K562 (cell line): Measurements from ENCODE around the gene SNX10.

Experiments used
- EP300 ChIP-seq: IDR thresholded peaks from 2 replicates; pipeline ENCODE4 v1.6.1; 2012; ENCODE audit warnings: low read length, improper control_type of control experiment
- HSF4 ChIP-seq: fragments of 250-450 bp; sonication (Bioruptor Pico); IDR thresholded peaks from 2 replicates; pipeline ENCODE4 v2.1.2; 2022; ENCODE audit warnings: mild to moderate bottlenecking, moderate library complexity, borderline replicate concordance
- LCOR ChIP-seq: sonication (generic); formaldehyde crosslinking; IDR thresholded peaks from 2 replicates; pipeline ENCODE4 v1.8.0; 2022; ENCODE audit warnings: mild to moderate bottlenecking, missing genetic modification reagents
- PHB ChIP-seq: fragments of 250-450 bp; sonication (Bioruptor Pico); IDR thresholded peaks from 2 replicates; pipeline ENCODE4 v1.5.0; 2021
- POLR2A ChIP-seq: fragments of 450-650 bp; conservative IDR thresholded peaks from 2 replicates; pipeline ENCODE4 v1.6.1; 2016
- SMAD3 ChIP-seq: fragments of 450-650 bp; formaldehyde crosslinking; conservative IDR thresholded peaks from 2 replicates; pipeline ENCODE4 v1.4.0; 2020; ENCODE audit warnings: mild to moderate bottlenecking
- SMARCC2 ChIP-seq: fragments of 450-650 bp; IDR thresholded peaks from 2 replicates; pipeline ENCODE4 v1.6.1; 2017; ENCODE audit warnings: antibody characterized with exemption, moderate library complexity, mild to moderate bottlenecking, low read depth
- TF ChIP-seq, protein P1 (sequence below), 2 experiments: fragments of 450-650 bp in 1 of 2; sonication (generic) in 1 of 2; formaldehyde crosslinking in 1 of 2; IDR thresholded peaks; 2 replicates each; pipeline versions ENCODE4 v1.7.1 to v1.9.0; 2016 to 2022; ENCODE audit warnings: inconsistent platforms in 1 of 2, mild to moderate bottlenecking in 1 of 2, missing genetic modification reagents in 1 of 2
- TF ChIP-seq, protein P2 (sequence below), 3 experiments: IDR thresholded peaks in 2 of 3; conservative IDR thresholded peaks in 1 of 3; 2 replicates each; pipeline ENCODE4 v1.5.1; 2011 to 2012; ENCODE audit warnings: low read length in 3 of 3, mild to moderate bottlenecking in 3 of 3, control low read depth in 2 of 3, improper control_type of control experiment in 1 of 3, inconsistent platforms in 1 of 3, low read depth in 1 of 3, mixed read lengths in 1 of 3, moderate library complexity in 1 of 3; ENCODE audit not compliant: insufficient read depth in 2 of 3

DNA sequence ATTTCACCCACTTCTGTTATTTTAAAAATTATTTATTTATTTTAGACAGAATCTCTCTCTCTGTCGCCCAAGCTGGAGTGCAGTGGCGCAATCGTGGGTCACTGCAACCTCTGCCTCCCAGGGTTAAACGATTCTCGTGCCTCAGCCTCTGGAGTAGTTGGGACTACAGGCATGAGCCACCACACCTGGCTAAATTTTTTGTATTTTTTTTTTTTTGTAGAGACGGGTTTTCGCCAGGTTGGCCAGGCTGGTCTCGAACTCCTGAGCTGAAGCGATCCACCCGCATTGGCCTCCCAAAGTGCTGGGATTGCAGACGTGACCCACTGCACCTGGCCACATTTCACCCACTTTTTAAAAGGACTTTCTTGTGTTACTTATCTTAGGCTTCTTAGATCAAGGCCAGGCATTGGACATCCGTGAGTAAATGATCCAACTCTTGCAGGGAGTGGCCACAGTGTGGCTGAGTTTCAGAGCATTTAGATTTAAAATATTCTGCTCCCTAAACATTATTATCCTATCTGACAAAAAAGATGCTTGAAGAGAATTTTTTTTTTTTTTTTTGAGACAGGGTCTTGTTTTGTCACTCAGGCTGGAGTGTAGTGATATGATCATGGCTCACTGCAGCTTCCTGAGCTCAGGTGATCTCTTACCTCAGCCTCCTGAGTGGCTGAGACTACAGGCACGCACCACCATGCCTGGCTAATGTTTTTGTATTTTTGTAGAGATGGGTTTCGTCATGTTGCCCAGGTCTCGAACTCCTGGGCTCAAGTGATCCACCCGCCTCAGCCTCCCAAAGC, 14.4 kb downstream of the SNX10 start:
- no peak for TF ChIP-seq POLR2A
- TF ChIP-seq, protein P1, sequence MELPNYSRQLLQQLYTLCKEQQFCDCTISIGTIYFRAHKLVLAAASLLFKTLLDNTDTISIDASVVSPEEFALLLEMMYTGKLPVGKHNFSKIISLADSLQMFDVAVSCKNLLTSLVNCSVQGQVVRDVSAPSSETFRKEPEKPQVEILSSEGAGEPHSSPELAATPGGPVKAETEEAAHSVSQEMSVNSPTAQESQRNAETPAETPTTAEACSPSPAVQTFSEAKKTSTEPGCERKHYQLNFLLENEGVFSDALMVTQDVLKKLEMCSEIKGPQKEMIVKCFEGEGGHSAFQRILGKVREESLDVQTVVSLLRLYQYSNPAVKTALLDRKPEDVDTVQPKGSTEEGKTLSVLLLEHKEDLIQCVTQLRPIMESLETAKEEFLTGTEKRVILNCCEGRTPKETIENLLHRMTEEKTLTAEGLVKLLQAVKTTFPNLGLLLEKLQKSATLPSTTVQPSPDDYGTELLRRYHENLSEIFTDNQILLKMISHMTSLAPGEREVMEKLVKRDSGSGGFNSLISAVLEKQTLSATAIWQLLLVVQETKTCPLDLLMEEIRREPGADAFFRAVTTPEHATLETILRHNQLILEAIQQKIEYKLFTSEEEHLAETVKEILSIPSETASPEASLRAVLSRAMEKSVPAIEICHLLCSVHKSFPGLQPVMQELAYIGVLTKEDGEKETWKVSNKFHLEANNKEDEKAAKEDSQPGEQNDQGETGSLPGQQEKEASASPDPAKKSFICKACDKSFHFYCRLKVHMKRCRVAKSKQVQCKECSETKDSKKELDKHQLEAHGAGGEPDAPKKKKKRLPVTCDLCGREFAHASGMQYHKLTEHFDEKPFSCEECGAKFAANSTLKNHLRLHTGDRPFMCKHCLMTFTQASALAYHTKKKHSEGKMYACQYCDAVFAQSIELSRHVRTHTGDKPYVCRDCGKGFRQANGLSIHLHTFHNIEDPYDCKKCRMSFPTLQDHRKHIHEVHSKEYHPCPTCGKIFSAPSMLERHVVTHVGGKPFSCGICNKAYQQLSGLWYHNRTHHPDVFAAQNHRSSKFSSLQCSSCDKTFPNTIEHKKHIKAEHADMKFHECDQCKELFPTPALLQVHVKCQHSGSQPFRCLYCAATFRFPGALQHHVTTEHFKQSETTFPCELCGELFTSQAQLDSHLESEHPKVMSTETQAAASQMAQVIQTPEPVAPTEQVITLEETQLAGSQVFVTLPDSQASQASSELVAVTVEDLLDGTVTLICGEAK (IDR thresholded peaks at IDR 0.05), result no peak
- TF ChIP-seq, protein P1 (CRISPR knock-in tag; IDR thresholded peaks at IDR 0.05), result no peak
- TF ChIP-seq, protein P2, sequence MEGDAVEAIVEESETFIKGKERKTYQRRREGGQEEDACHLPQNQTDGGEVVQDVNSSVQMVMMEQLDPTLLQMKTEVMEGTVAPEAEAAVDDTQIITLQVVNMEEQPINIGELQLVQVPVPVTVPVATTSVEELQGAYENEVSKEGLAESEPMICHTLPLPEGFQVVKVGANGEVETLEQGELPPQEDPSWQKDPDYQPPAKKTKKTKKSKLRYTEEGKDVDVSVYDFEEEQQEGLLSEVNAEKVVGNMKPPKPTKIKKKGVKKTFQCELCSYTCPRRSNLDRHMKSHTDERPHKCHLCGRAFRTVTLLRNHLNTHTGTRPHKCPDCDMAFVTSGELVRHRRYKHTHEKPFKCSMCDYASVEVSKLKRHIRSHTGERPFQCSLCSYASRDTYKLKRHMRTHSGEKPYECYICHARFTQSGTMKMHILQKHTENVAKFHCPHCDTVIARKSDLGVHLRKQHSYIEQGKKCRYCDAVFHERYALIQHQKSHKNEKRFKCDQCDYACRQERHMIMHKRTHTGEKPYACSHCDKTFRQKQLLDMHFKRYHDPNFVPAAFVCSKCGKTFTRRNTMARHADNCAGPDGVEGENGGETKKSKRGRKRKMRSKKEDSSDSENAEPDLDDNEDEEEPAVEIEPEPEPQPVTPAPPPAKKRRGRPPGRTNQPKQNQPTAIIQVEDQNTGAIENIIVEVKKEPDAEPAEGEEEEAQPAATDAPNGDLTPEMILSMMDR (IDR thresholded peaks at IDR 0.05 in 2 of 3, conservative IDR thresholded peaks at IDR 0.05 in 1 of 3; ENCODE audit: insufficient read depth in 2 of 3, low read depth in 1 of 3, low read length in 3 of 3), result no peak
- TF ChIP-seq SMARCC2, result no peak
- TF ChIP-seq LCOR (CRISPR knock-in tag), result no peak
- TF ChIP-seq PHB (CRISPR knock-in tag), result no peak
- no peak for TF ChIP-seq EP300
- TF ChIP-seq SMAD3, result no peak
- no peak for TF ChIP-seq HSF4 (CRISPR knock-in tag)
